WI38 (cell line): ENCODE data around the gene FADS6.

ENCODE experiments used
- H3K4me3 ChIP-seq: 2 replicates; pipeline ENCODE4 v1.5.1; 2011; ENCODE audit warnings: low read depth, mild to moderate bottlenecking, control low read depth, low read length
- CTCF ChIP-seq: IDR thresholded peaks from 2 replicates; pipeline ENCODE4 v1.5.1; 2012; ENCODE audit warnings: low read depth, mild to moderate bottlenecking, control low read depth, low read length

The FADS6 gene

GRCh38 chr17:74882517-74883240 is 10.8 kb downstream of the FADS6 start:
- no peak overlapping the region for H3K4me3 ChIP-seq
- TF ChIP-seq CTCF: no peak

DNA sequence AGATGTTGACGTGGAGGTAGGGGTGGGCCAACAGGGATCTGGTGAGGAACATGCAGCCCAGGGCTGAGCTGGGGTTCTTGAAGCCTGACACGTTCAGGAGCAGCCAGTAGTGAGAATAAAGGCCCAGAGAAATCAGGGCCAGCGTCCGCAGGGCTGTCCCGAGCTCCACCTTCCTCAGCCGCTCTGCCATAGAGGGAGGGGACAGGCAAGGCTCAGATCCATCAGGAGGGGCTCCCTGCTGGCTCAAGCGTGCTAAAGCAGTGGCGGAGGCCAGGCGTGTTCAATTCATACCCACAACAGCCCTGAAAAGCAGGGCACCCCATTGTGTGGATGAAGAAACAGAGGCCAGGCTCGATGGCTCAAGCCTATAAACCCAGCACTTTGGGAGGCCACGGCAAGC is 12.4 kb downstream of the FADS6 start:
- TF ChIP-seq CTCF: no peak
- H3K4me3 ChIP-seq: no peak overlapping the region

DNA sequence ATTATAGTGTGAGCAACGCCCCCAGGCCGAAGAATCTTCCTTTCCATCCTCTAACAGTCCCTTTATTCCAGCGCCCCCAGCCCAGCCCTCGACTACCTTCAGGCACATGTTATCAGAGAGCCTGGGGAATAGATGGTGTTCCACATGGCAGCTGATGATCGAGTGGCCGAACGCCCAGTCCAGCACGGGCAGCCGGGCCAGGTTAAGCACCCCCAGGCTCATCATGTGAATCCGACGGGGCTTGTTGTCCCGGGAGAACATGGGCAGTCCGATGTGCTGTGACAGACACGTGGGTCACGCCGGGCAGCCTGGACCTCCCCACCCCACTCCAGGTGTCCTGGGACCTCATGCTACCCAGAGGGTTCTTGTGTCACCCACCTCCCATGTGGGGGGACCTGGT is 14.1 kb downstream of the FADS6 start:
- no peak overlapping the region for H3K4me3 ChIP-seq
- no peak for TF ChIP-seq CTCF

DNA sequence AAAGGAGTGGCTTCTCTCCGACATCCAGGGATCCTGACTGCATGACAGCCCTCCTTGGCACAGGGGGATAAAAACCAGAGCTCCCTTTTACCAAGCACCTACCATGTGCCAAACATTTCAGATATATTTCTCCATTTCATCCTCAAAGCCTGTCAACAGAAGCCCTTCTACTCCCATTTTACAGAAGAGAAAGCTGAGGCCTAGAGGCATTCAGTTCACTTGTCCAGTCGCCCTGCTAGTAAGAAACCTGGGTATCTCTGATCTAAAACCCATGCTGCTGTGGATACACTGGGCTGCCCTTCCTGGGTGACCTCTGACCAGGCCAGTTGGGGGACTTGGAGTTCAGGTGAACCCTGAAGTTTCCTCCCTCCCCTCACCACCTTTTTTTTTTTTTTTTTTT is 14.8 kb downstream of the FADS6 start:
- no peak for TF ChIP-seq CTCF
- no peak overlapping the region for H3K4me3 ChIP-seq

DNA sequence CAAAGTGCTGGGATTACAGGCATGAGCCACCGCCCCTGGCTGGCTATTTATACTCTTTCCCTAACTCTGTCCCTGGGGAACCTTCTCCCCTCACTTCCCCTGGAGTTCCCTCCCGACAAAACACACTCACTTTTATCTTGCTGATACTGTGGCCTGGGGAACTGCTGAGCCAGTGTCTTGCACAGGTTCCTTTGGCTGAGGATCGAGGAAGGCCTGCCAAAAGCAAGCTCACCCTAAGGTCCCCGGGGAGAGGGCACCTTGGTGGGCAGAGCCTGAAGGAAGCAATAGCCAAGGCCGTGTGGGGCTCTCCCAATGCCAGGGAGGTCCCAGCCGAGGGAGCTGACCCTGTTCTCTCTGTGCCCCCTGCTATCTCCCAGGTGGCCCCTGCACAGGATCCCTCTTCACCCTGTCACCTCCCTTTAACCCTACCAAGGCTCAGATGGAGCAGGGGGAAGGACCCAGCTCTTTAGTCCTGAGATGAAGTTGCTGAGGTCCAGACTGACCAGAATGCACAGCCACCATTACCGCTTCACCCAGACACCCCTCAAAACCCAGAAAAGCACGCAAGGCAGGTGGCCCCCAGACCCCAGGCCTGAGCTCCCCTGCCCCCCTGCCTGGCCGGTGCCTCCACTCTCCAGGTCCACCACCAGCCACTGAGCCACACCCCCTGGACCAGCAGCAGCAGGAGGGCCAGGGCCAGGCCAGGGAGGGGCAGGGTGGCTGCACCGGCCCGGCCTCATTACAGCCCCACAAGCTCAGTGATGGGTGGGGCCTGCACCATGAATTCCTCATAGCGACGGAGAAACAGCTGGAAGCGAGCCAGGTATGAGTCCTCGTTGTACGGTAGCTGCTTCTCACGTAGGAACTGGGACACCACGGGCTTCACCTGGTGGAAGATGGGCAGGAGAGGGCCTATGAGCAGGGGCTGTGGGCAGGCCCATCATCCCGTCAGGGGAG is 15.6 kb downstream of the FADS6 start:
- no peak for TF ChIP-seq CTCF
- H3K4me3 ChIP-seq: no peak overlapping the region

DNA sequence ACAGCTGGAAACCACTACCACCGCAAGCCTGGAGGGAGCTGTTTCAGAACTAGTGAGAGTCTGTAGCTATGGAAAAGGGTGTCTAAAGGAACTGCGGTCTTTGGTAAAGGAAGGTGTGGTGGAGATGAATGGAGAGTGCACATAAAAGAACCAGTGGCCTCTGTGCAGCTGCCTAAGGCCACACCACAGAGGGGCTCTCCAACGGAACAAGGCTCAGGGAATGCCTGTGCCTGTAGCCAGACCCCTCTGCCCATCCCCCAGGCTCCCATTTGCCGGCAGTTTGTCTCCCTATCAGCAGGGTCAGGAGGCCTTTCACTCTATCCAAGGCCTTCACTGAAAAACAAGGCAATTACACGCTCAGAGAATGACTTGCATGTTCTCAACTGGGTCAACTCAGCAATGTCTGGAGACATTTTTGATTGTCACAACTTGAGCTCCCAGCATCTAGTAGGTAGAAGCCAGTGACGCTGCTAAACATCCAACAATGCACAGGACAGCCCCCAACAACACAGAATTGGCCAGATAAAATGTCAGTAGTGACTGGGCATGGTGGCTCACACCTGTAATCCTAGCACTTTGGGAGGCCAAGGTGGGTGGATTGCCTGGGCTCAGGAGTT is 17.3 kb downstream of the FADS6 start:
- no peak for TF ChIP-seq CTCF
- no peak overlapping the region for H3K4me3 ChIP-seq
